ENCODE measurements around the gene SLC39A2. TPM values are rescaled to one million over a fixed set of nuclear protein-coding genes. Genes with fewer than 3 reads are reported as not detected.
A peak's percentile ranks its signal among the peaks of the same experiment; 100 is the strongest.
"Not testable (repeated sequence)": the region's sequence is repeated elsewhere in the genome, so short reads cannot be mapped to it uniquely, and the experiment has no call there.

The SLC39A2 gene, protein sequence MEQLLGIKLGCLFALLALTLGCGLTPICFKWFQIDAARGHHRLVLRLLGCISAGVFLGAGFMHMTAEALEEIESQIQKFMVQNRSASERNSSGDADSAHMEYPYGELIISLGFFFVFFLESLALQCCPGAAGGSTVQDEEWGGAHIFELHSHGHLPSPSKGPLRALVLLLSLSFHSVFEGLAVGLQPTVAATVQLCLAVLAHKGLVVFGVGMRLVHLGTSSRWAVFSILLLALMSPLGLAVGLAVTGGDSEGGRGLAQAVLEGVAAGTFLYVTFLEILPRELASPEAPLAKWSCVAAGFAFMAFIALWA
- not detected in 2 replicates for total RNA-seq
- long read RNA-seq = 0 reads

DNA sequence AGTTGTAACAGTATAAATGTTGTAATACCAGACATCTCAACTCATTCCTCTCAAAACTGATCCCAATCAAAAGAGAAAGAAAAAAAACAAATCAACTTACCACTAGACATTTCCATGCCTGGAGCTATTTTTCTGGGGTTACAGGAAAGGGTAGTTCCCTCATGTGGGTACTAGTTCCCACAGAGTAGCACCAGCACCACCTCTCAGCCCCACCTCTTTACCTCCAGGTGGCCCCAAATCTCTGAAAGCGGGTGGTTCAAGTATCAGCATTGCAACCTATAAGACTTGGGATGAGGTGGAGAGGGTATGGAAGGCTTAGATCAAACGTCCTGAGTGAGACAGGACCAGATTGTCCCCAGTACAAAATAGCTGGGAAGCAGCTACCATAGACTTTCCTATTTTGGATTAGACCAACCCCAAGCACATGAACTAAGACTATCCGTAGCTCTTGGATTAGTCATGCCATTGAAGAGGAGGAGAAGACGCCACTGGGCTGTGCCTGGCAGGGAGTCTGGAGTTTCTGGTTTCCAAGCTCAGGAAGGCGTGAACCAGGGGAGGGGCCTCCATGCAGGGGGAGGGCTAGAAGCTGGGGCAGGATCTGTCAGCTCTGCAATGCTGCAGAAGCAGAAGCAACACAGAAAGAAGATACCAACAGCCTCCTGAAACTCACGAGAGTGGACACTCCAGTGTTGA is at the start of gene SLC39A2:
TSS of gene SLC39A2 (plus strand) at position 620 of the 693 bp plus-strand sequence. CDS start 154 bp downstream, outside the sequence.
- Mint-ChIP-seq H3K9me3 (ENCODE audit: low read depth) (no peaks in the 10 kb centered on the region), H3K36me3 (ENCODE audit: insufficient read depth) (peaks cover 12% of the 10 kb centered on the region), H3K27me3 (peaks cover 3% of the 10 kb centered on the region), H3K27ac (peak within 1 kb of the TSS; percentile 87), H3K4me1 (ENCODE audit: low read depth) (peaks cover 26% of the 10 kb centered on the region), H3K4me3 (ENCODE audit: low read depth) (peak within 1 kb of the TSS; percentile 4)
- TF ChIP-seq, protein P1, sequence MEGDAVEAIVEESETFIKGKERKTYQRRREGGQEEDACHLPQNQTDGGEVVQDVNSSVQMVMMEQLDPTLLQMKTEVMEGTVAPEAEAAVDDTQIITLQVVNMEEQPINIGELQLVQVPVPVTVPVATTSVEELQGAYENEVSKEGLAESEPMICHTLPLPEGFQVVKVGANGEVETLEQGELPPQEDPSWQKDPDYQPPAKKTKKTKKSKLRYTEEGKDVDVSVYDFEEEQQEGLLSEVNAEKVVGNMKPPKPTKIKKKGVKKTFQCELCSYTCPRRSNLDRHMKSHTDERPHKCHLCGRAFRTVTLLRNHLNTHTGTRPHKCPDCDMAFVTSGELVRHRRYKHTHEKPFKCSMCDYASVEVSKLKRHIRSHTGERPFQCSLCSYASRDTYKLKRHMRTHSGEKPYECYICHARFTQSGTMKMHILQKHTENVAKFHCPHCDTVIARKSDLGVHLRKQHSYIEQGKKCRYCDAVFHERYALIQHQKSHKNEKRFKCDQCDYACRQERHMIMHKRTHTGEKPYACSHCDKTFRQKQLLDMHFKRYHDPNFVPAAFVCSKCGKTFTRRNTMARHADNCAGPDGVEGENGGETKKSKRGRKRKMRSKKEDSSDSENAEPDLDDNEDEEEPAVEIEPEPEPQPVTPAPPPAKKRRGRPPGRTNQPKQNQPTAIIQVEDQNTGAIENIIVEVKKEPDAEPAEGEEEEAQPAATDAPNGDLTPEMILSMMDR (IDR thresholded peaks at IDR 0.05; ENCODE audit: unreplicated experiment) = no peak
- DNase-seq (ENCODE audit: low spot score, unreplicated experiment) = no peak

DNA sequence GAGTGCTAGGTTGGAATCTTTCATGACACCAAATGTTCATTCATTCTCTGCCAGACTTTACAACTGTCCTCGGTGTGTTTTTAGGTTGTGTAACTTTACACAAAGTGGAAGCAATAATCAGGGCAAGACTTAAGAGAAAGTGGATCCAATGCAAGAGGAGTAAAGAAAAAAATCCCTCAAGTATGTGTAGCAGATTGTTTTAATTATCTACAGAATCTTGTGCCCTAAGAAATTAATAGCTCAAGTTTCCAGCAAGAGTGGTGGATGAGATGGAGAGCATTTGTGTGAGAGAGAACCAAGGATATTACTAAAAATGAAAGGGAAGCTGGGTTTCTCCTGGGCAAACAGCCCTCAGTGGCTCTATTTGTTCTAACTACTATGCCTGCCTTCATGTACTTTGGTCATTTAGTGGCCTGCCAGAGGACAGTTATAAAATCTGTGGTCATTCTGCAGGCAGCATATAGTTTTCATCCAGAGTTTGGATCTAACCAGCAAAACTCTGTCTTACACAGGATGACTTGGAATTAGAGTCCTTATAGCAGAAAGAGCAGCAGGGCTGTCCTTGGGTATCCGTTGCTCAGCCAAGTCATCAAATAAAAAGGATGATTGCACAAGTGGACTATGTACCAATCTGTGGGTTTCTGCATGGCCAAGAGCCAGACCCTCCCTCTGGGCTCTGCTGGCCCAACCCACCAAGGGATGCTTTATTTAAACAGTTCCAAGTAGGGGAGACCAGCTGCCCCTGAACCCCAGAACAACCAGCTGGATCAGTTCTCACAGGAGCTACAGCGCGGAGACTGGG is 44.2 kb upstream of the SLC39A2 start, which contains the start of gene RNASE2:
TSS of gene RNASE2 (plus strand) at position 752 of the 802 bp plus-strand sequence. CDS start 285 bp downstream, outside the sequence.
- not testable (repeated sequence) for H3K4me1 Mint-ChIP-seq (ENCODE audit: low read depth); DNase-seq (ENCODE audit: low spot score, unreplicated experiment); H3K9me3 Mint-ChIP-seq (ENCODE audit: low read depth); H3K36me3 Mint-ChIP-seq (ENCODE audit: insufficient read depth); H3K27ac Mint-ChIP-seq; H3K4me3 Mint-ChIP-seq (ENCODE audit: low read depth)
- H3K27me3 Mint-ChIP-seq = peaks cover 20% of the 10 kb centered on the region

DNA sequence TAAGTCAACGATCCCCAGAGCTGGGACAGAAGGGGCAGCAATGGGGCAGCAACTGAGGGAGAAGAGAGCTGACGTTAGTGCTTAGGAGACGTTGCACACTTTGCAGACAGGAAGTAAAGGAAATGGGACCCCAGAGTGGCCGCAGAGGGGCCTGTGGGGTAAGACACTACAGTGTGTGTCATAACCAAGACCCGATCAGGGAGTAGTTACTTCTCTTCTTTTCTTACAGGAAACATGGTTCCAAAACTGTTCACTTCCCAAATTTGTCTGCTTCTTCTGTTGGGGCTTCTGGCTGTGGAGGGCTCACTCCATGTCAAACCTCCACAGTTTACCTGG is 43.6 kb upstream of the SLC39A2 start:
- not testable (repeated sequence) for DNase-seq (ENCODE audit: low spot score, unreplicated experiment); H3K36me3 Mint-ChIP-seq (ENCODE audit: insufficient read depth); H3K9me3 Mint-ChIP-seq (ENCODE audit: low read depth); H3K27ac Mint-ChIP-seq; H3K4me3 Mint-ChIP-seq (ENCODE audit: low read depth); H3K4me1 Mint-ChIP-seq (ENCODE audit: low read depth)
- H3K27me3 Mint-ChIP-seq = peaks cover 18% of the 10 kb centered on the region

DNA sequence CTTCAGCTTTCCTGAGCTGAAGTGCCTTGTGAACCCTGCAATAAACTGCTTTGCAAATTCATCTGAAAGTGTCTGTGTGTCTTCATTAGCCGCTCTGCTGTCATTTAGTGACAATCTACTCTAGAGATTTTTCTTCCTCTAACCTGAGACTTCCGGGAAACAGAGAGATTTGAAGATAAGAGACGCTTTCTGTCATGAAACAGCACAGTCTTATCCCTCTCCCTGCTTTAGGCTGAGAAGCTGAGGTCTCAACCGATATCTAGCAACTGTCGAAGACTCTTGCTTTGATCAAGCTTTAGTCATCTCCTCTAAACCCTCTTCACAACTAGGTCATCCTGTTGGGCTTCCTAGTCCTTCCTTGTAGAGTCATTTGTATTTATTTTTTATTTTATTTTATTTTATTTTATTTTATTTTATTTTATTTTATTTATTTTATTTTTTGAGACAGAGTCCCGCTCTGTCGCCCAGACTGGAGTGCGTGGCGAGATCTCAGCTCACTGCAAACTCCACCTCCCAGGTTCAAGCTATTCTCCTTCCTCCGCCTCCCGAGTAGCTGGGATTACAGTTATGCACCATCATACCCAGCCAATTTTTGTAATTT is 42.6 kb upstream of the SLC39A2 start:
- Mint-ChIP-seq H3K36me3 (ENCODE audit: insufficient read depth) (no peaks in the 10 kb centered on the region), H3K27me3 (peaks cover 18% of the 10 kb centered on the region), H3K9me3 (ENCODE audit: low read depth) (no peaks in the 10 kb centered on the region), H3K27ac (no peak overlapping the region), H3K4me1 (ENCODE audit: low read depth) (peaks cover 3% of the 10 kb centered on the region), H3K4me3 (ENCODE audit: low read depth) (no peak overlapping the region)
- DNase-seq (ENCODE audit: low spot score, unreplicated experiment) = no peak
- TF ChIP-seq, protein P1 (IDR thresholded peaks at IDR 0.05; ENCODE audit: unreplicated experiment) = no peak

DNA sequence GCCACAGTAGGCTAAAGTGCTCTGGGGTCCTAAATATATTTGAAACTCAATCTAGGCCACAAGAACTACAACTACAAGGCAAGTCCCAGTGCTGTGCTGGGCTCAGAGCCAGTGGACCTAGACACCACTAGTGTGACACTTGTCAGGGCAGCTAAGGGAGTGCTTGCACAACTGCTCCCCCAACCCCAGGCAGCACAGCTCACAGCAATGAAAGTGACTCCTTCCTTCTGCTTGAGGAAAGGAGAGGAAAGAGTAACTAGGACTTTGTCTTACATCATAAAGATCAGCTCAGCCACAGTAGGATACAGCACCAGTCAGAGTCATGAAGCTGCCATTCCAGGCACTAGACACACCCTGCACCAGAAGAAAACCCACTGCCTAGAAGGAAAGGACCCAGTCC is 40.1 kb upstream of the SLC39A2 start:
- not testable (repeated sequence) for H3K4me1 Mint-ChIP-seq (ENCODE audit: low read depth); H3K27ac Mint-ChIP-seq; H3K36me3 Mint-ChIP-seq (ENCODE audit: insufficient read depth); H3K4me3 Mint-ChIP-seq (ENCODE audit: low read depth); DNase-seq (ENCODE audit: low spot score, unreplicated experiment); H3K9me3 Mint-ChIP-seq (ENCODE audit: low read depth)
- peaks cover 22% of the 10 kb centered on the region for H3K27me3 Mint-ChIP-seq

DNA sequence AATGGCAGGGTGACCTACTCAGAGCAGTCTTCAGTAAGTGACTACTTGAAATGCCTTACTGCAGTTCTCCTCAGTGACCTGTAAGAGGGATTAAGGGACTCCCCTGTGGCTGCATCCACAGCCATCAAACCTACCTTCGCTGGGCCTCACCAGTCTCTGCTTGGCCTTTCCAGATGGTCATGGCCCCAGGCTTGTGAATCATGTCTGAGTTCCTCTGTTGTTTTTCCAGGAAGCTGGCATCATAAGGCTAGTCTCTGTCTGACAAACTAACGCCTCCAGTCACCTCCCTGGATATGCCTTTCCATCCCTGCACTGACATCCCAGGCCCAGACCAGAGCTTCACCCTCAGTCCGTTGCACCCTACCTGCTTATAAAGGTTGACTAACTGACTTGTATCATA is 29.8 kb upstream of the SLC39A2 start:
- Mint-ChIP-seq H3K4me1 (ENCODE audit: low read depth) (peaks cover 2% of the 10 kb centered on the region), H3K36me3 (ENCODE audit: insufficient read depth) (no peaks in the 10 kb centered on the region), H3K27me3 (peaks cover 44% of the 10 kb centered on the region), H3K4me3 (ENCODE audit: low read depth) (no peak overlapping the region), H3K27ac (no peak overlapping the region), H3K9me3 (ENCODE audit: low read depth) (no peaks in the 10 kb centered on the region)
- no peak for DNase-seq (ENCODE audit: low spot score, unreplicated experiment)
- TF ChIP-seq, protein P1 (IDR thresholded peaks at IDR 0.05; ENCODE audit: unreplicated experiment) = no peak
